NCI-H128 (cell line): ENCODE measurements around the gene SEC11C.

Experiments used
- DNase-seq: peaks from one replicate; lab custom pipeline; 2025; ENCODE audit not compliant: unreplicated experiment; lab: John Stamatoyannopoulos, UW

Gene SEC11C

GRCh38 chr18:59144483-59144882 lies 4.8 kb downstream of the SEC11C start:
- no peak for DNase-seq

GRCh38 chr18:59145055-59145454 lies 5.4 kb downstream of the SEC11C start:
- DNase-seq: no peak

- peak; percentile 79 for DNase-seq
These were observed 8.5 kb downstream of the SEC11C start for GRCh38 chr18:59148192-59148591.

GRCh38 chr18:59149007-59149406 lies 9.3 kb downstream of the SEC11C start:
- DNase-seq: no peak

- DNase-seq: no peak
These were observed 9.7 kb downstream of the SEC11C start for GRCh38 chr18:59149416-59149815.

GRCh38 chr18:59150236-59150635 lies 10.6 kb downstream of the SEC11C start:
- no peak for DNase-seq

- no peak for DNase-seq
These were observed 15.5 kb downstream of the SEC11C start for GRCh38 chr18:59155153-59155552.

GRCh38 chr18:59156316-59156715 lies 16.6 kb downstream of the SEC11C start:
- no peak for DNase-seq

- DNase-seq: no peak
These were observed 19.6 kb downstream of the SEC11C start for GRCh38 chr18:59159265-59159664.

GRCh38 chr18:59159986-59160385 lies 20.3 kb downstream of the SEC11C start:
- DNase-seq: no peak

- DNase-seq: no peak
These were observed 33.1 kb downstream of the SEC11C start for GRCh38 chr18:59172664-59173249.

GRCh38 chr18:59177485-59177884 lies 37.8 kb downstream of the SEC11C start:
- DNase-seq: no peak

- no peak for DNase-seq
These were observed 40.6 kb downstream of the SEC11C start for GRCh38 chr18:59180150-59180845.

- DNase-seq: no peak
These were observed 43.0 kb downstream of the SEC11C start for GRCh38 chr18:59182673-59183072.

GRCh38 chr18:59189008-59189407 lies 49.3 kb downstream of the SEC11C start:
- no peak for DNase-seq

GRCh38 chr18:59189746-59190145 lies 50.1 kb downstream of the SEC11C start:
- DNase-seq: no peak

- DNase-seq: no peak
These were observed 56.6 kb downstream of the SEC11C start for GRCh38 chr18:59196161-59196725.

- no peak for DNase-seq
These were observed 58.0 kb downstream of the SEC11C start for GRCh38 chr18:59197636-59198035.

GRCh38 chr18:59198215-59198614 lies 58.5 kb downstream of the SEC11C start:
- DNase-seq: no peak

- no peak for DNase-seq
These were observed 61.1 kb downstream of the SEC11C start for GRCh38 chr18:59200787-59201186.

- no peak for DNase-seq
These were observed 62.7 kb downstream of the SEC11C start for GRCh38 chr18:59202258-59202820.

GRCh38 chr18:59207506-59207905 lies 67.8 kb downstream of the SEC11C start:
- no peak for DNase-seq
